ENCODE measurements around the gene ZNF580. TPM values are rescaled to one million over a fixed set of nuclear protein-coding genes. Genes with fewer than 3 reads are reported as not detected.

The ZNF580 gene
- total RNA-seq, 2 experiments from 2014 or later: 24.4 to 50.0 TPM

- Histone ChIP-seq H3K9me3 (ENCODE audit: low read length) (no peaks in the 10 kb centered on the region), H3K4me3 (ENCODE audit: low read depth, low read length, poor library complexity, severe bottlenecking) (no peak overlapping the region), H3K4me1 (ENCODE audit: insufficient read depth, low read length, poor library complexity, severe bottlenecking) (peaks cover 11% of the 10 kb centered on the region), H3K9me2 (ENCODE audit: insufficient read depth, low read length) (no peaks in the 10 kb centered on the region), H3K27ac (ENCODE audit: low read depth, low read length, poor library complexity, severe bottlenecking) (no peak overlapping the region), H3K79me2 (ENCODE audit: insufficient read depth, low read depth, low read length) (peaks cover 32% of the 10 kb centered on the region; the same call in 1 of the 2 replicates), H2AFZ (ENCODE audit: low read length) (no peak overlapping the region), H3K4me2 (ENCODE audit: low read length) (no peak overlapping the region), H4K20me1 (ENCODE audit: insufficient read depth, low read length) (no peaks in the 10 kb centered on the region; the same call in 1 of the 2 replicates), H3K36me3 (ENCODE audit: insufficient read depth, low read length) (peaks cover 97% of the 10 kb centered on the region)
- TF ChIP-seq CTCF (conservative IDR thresholded peaks at IDR 0.05; ENCODE audit: low read length): no peak
- TF ChIP-seq EZH2phosphoT487 (IDR thresholded peaks at IDR 0.05; ENCODE audit: borderline replicate concordance, low read depth, low read length): no peak
- CTCF ChIA-PET (ENCODE audit: unreplicated experiment): interaction anchor here (0.6 kb wide), 1 partner anchor 602 kb away, joined by 5 read pairs; no protein-coding TSS in a partner anchor
- DNase-seq (ENCODE audit: low spot score): no peak
- POLR2A ChIA-PET: no interaction called here
- intact Hi-C loops (cut with micrococcal nuclease; ENCODE audit: unreplicated experiment): no loop called here
- BruUV-seq (replicated peaks): no TSS peak
Observed at GRCh38 chr19:55668603-55669348, 28.0 kb downstream of the ZNF580 start.

DNA sequence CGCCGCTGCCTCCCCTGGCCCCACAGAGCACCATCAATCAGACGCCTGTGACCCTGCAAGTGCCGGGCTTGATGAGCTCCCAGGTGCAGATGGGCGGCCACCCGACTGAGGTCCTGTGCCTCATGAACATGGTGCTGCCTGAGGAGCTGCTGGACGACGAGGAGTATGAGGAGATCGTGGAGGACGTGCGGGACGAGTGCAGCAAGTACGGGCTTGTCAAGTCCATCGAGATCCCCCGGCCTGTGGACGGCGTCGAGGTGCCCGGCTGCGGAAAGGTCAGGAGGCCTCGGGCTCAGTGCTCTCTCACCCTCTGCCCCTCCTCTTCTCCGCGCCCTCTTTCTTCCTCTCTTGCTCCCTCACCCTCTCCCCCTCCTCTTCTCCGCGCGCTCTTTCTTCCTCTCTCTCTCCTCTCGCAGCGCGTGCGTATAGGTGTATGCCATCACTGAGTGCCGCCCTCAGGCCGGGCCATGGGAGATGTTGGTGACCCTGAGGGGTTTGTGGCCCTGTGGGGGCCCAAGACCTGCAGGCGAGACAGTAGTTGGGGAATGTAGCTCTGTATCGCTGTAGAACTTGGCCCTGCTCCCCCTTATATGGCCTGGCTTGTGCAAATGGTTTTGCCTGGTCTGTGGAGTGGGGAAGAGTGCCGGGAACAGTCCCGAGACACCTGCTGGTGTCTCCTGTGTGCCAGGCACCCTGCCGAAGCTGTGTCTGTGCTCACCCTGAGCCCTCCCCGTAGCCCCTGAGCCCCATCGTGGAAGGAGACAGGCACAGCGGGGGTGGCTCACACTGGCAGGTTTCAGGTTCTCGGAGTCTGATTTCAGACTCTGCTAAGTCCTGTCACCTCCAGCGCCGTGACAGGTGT lies 28.8 kb downstream of the ZNF580 start:
- BruUV-seq (replicated peaks): no TSS peak
- Histone ChIP-seq H3K27ac (ENCODE audit: low read depth, low read length, poor library complexity, severe bottlenecking) (no peak overlapping the region), H3K4me3 (ENCODE audit: low read depth, low read length, poor library complexity, severe bottlenecking) (no peak overlapping the region), H3K4me1 (ENCODE audit: insufficient read depth, low read length, poor library complexity, severe bottlenecking) (peaks cover 17% of the 10 kb centered on the region), H3K9me2 (ENCODE audit: insufficient read depth, low read length) (no peaks in the 10 kb centered on the region), H4K20me1 (ENCODE audit: insufficient read depth, low read length) (no peaks in the 10 kb centered on the region; the same call in 1 of the 2 replicates), H3K36me3 (ENCODE audit: insufficient read depth, low read length) (peaks cover 95% of the 10 kb centered on the region), H2AFZ (ENCODE audit: low read length) (no peak overlapping the region), H3K79me2 (ENCODE audit: insufficient read depth, low read depth, low read length) (peaks cover 32% of the 10 kb centered on the region; the same call in 1 of the 2 replicates), H3K9me3 (ENCODE audit: low read length) (no peaks in the 10 kb centered on the region), H3K4me2 (ENCODE audit: low read length) (no peak overlapping the region)
- intact Hi-C loops (cut with micrococcal nuclease; ENCODE audit: unreplicated experiment): no loop called here
- ChIA-PET POLR2A (no interaction called here), CTCF (ENCODE audit: unreplicated experiment) (interaction anchor here (0.6 kb wide), 1 partner anchor 603 kb away, joined by 5 read pairs; no protein-coding TSS in a partner anchor)
- no peak for DNase-seq (ENCODE audit: low spot score)
- TF ChIP-seq CTCF (conservative IDR thresholded peaks at IDR 0.05; ENCODE audit: low read length): no peak
- TF ChIP-seq EZH2phosphoT487 (IDR thresholded peaks at IDR 0.05; ENCODE audit: borderline replicate concordance, low read depth, low read length): no peak

Measured in OCI-LY7 (cell line).